Smooth muscle cell (in vitro differentiated cells): Measurements from ENCODE around the gene FLT3LG. TPM values are rescaled to one million over a fixed set of nuclear protein-coding genes. Genes with fewer than 3 reads are reported as not detected.
A peak's percentile ranks its signal among the peaks of the same experiment; 100 is the strongest.

Experiments
- DNase-seq: peaks from one replicate; lab custom pipeline; 2025; ENCODE audit not compliant: unreplicated experiment; lab: John Stamatoyannopoulos, UW
- H2AFZ ChIP-seq: fragments of 200-600 bp; sonication (generic); 2 replicates; pipeline ENCODE4 v1.6.0; 2016; ENCODE audit warnings: antibody characterized with exemption, low read depth, mild to moderate bottlenecking
- H3F3A ChIP-seq: fragments of 200-600 bp; sonication (generic); 2 replicates; pipeline ENCODE4 v1.6.0; 2017; ENCODE audit warnings: antibody characterized with exemption, low read depth
- H3K27ac ChIP-seq: fragments of 200-600 bp; sonication (generic); 2 replicates; pipeline ENCODE4 v1.5.1; 2016; ENCODE audit warnings: low read depth, mild to moderate bottlenecking
- H3K27me3 ChIP-seq: fragments of 200-600 bp; sonication (generic); 2 replicates; pipeline ENCODE4 v1.6.1; 2016; ENCODE audit warnings: low read depth, mild to moderate bottlenecking
- H3K36me3 ChIP-seq: fragments of 200-600 bp; sonication (generic); 2 replicates; pipeline ENCODE4 v1.5.1; 2016; ENCODE audit warnings: low read depth
- H3K4me1 ChIP-seq: fragments of 200-600 bp; sonication (generic); 2 replicates; pipeline ENCODE4 v1.5.1; 2016; ENCODE audit warnings: low read depth
- H3K4me2 ChIP-seq: fragments of 200-600 bp; sonication (generic); 2 replicates; pipeline ENCODE4 v1.6.0; 2016; ENCODE audit warnings: mild to moderate bottlenecking
- H3K4me3 ChIP-seq: fragments of 200-600 bp; sonication (generic); 2 replicates; pipeline ENCODE4 v1.5.1; 2016; ENCODE audit warnings: mild to moderate bottlenecking
- H3K79me2 ChIP-seq: fragments of 200-600 bp; sonication (generic); 2 replicates; pipeline ENCODE4 v1.6.0; 2016; ENCODE audit warnings: low read depth, mild to moderate bottlenecking
- H3K9ac ChIP-seq: fragments of 200-600 bp; sonication (generic); 2 replicates; pipeline ENCODE4 v1.6.0; 2016; ENCODE audit warnings: low read depth
- H3K9me3 ChIP-seq: fragments of 200-600 bp; sonication (generic); replicated peaks from 2 replicates; pipeline ENCODE4 v1.5.1; 2016; ENCODE audit warnings: low read depth
- H4K20me1 ChIP-seq: fragments of 200-600 bp; sonication (generic); 2 replicates; pipeline ENCODE4 v1.6.0; 2016; ENCODE audit warnings: low read depth
- WGBS: methylation state at CpG from one replicate; pipeline ENCODE4 v1.1.7; 2016; ENCODE audit warnings: low lambda C conversion rate; 5-methylcytosine and 5-hydroxymethylcytosine counted together
- polyA plus RNA-seq: library from polyadenylated mRNA; unstranded; fragments of >200 nt; fragmentation: Nextera tagmentation; extraction: Ambion mirVana; gene quantifications from 2 replicates; pipeline ENCODE4 v1.2.1, GENCODE V29; 2016
- total RNA-seq: library from RNA; depleted of rRNA; stranded (reverse); fragments of >200 nt; gene quantifications from 2 replicates; pipeline ENCODE4 v1.2.3, GENCODE V29; 2014
- TF ChIP-seq, protein P1 (sequence below): fragments of 200-600 bp; sonication (generic); IDR thresholded peaks from 2 replicates; pipeline ENCODE4 v1.5.1; 2017; ENCODE audit warnings: borderline replicate concordance, mild to moderate bottlenecking, antibody characterized with exemption; ENCODE audit not compliant: insufficient read depth, poor library complexity, severe bottlenecking

Gene FLT3LG
- total and polyA plus RNA-seq, 2 experiments from 2014 or later = 0.45 to 2.0 TPM

DNA sequence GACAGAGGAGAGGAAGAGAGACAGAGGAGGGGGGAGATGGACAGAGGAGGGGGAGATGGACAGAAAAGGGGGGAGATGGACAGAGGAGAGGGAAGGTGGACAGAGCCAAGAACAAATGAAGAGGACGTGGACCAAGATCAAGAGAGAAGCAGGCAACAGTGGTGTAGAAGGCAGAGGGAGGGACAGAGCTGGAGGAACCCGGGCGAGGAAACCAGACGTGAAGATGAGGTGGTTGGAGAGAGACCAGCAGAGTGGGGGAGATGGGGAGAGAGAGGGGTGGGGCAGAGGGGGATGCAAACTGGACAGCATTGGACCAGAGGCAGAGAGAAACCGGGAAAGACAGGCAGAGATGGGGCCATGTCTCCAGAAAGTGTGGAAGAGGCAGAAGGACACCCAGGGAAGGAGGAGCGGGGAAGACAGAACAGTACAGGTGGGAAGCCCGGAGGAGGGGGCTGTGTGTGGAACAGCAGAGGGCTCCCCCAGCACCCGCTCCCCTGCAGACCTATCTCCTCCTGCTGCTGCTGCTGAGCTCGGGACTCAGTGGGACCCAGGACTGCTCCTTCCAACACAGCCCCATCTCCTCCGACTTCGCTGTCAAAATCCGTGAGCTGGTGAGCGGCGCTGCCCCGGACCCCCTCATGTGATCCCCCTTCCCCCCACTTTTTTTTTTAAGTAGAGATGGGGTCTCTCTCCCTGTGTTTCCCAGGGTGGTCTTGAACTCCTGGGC lies 1.3 kb downstream of the FLT3LG start:
- Histone ChIP-seq H3K79me2 (no peaks in the 10 kb centered on the region), H3K4me2 (no peak overlapping the region), H3K9me3 (no peaks in the 10 kb centered on the region), H3K4me3 (no peak overlapping the region), H4K20me1 (no peaks in the 10 kb centered on the region), H3K27me3 (no peaks in the 10 kb centered on the region), H3F3A (no peaks in the 10 kb centered on the region), H3K27ac (no peak overlapping the region), H3K9ac (no peak overlapping the region), H3K4me1 (no peaks in the 10 kb centered on the region), H3K36me3 (no peaks in the 10 kb centered on the region), H2AFZ (no peak overlapping the region)
- DNase-seq = no peak
- 75% methylated on average over 6 of the region's 15 CpGs for WGBS
- TF ChIP-seq, protein P1, sequence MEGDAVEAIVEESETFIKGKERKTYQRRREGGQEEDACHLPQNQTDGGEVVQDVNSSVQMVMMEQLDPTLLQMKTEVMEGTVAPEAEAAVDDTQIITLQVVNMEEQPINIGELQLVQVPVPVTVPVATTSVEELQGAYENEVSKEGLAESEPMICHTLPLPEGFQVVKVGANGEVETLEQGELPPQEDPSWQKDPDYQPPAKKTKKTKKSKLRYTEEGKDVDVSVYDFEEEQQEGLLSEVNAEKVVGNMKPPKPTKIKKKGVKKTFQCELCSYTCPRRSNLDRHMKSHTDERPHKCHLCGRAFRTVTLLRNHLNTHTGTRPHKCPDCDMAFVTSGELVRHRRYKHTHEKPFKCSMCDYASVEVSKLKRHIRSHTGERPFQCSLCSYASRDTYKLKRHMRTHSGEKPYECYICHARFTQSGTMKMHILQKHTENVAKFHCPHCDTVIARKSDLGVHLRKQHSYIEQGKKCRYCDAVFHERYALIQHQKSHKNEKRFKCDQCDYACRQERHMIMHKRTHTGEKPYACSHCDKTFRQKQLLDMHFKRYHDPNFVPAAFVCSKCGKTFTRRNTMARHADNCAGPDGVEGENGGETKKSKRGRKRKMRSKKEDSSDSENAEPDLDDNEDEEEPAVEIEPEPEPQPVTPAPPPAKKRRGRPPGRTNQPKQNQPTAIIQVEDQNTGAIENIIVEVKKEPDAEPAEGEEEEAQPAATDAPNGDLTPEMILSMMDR = no peak

DNA sequence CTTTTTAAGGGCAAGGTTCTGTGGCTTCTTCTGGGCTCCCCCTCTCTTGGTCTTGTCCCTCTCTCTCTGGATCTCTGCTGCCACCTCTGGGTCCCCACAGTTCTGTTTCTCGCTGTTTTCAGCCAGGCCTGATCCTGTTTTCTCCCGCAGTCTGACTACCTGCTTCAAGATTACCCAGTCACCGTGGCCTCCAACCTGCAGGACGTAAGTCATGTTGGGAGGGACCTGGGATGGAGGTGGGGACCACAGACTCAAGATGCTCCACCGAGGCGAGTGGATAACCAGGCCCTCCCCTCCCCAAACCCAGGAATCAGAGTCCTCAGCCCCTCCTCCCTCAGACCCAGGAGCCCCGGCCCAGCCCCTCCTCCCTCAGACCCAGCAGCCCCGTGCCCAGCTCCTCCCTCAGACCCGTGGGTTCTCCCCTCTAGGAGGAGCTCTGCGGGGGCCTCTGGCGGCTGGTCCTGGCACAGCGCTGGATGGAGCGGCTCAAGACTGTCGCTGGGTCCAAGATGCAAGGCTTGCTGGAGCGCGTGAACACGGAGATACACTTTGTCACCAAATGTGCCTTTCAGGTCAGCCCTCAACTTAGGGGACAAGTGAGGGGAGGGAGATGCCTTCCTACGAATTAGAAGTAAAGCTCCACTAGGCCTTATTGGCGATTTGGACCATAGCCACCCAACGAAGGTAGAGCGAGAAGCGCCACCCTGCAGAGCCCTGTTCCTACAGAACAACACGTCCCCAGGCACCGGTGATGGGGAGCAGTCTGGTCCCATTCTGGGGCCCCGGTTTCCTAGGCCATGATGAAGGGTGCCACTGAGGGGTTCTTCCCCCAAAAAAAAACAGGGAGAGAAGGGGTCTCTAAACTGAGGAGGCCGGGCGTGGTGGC lies 2.2 kb downstream of the FLT3LG start:
- no peaks in the 10 kb centered on the region for H3K4me1 ChIP-seq
- no peaks in the 10 kb centered on the region for H3K9me3 ChIP-seq
- no peaks in the 10 kb centered on the region for H4K20me1 ChIP-seq
- H3K36me3 ChIP-seq = no peaks in the 10 kb centered on the region
- no peaks in the 10 kb centered on the region for H3F3A ChIP-seq
- H3K4me3 ChIP-seq = no peak overlapping the region
- TF ChIP-seq, protein P1 = peak; percentile 48
- 43% methylated on average over 27 of the region's 27 CpGs for WGBS
- no peaks in the 10 kb centered on the region for H3K79me2 ChIP-seq
- peak; percentile 17 for DNase-seq
- H3K27ac ChIP-seq = no peak overlapping the region
- no peak overlapping the region for H3K9ac ChIP-seq
- H3K27me3 ChIP-seq = no peaks in the 10 kb centered on the region
- H2AFZ ChIP-seq = no peak overlapping the region
- H3K4me2 ChIP-seq = no peak overlapping the region

DNA sequence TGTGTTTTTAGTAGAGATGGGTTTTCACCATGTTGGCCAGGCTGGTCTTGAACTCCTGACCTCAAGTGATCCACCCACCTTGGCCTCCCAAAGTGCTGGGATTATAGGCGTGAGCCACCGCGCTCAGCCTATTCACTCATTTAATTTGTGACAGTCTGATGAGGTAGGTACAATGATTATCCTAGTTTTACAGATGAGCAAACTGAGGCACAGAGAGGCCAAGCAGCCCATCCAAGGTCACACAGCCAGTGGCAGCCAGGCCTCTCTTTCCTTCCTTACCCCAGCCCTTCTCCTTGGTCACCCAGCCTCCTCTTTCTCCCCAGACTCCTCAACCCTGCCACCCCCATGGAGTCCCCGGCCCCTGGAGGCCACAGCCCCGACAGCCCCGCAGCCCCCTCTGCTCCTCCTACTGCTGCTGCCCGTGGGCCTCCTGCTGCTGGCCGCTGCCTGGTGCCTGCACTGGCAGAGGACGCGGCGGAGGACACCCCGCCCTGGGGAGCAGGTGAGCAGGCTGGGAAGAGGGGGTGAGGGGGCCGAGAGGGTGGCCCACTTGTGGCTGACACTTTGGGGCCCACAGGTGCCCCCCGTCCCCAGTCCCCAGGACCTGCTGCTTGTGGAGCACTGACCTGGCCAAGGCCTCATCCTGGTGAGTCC lies 6.1 kb downstream of the FLT3LG start:
- Histone ChIP-seq H3K4me2 (no peak overlapping the region), H3K9ac (no peak overlapping the region), H3F3A (no peaks in the 10 kb centered on the region), H3K9me3 (no peaks in the 10 kb centered on the region), H3K79me2 (no peaks in the 10 kb centered on the region), H3K27me3 (no peaks in the 10 kb centered on the region), H3K27ac (no peak overlapping the region), H3K4me3 (no peak overlapping the region), H3K36me3 (no peaks in the 10 kb centered on the region), H2AFZ (no peak overlapping the region), H3K4me1 (no peaks in the 10 kb centered on the region), H4K20me1 (no peaks in the 10 kb centered on the region)
- 90% methylated on average over 8 of the region's 14 CpGs for WGBS
- DNase-seq = no peak
- TF ChIP-seq, protein P1 = no peak
